Measurements from ENCODE around the gene GOLPH3L. TPM values are rescaled to one million over a fixed set of nuclear protein-coding genes. Genes with fewer than 3 reads are reported as not detected.

GOLPH3L gene
- total RNA-seq, 1 donor from 2014 or later, result 12.6 TPM

- TF ChIP-seq, protein P1, sequence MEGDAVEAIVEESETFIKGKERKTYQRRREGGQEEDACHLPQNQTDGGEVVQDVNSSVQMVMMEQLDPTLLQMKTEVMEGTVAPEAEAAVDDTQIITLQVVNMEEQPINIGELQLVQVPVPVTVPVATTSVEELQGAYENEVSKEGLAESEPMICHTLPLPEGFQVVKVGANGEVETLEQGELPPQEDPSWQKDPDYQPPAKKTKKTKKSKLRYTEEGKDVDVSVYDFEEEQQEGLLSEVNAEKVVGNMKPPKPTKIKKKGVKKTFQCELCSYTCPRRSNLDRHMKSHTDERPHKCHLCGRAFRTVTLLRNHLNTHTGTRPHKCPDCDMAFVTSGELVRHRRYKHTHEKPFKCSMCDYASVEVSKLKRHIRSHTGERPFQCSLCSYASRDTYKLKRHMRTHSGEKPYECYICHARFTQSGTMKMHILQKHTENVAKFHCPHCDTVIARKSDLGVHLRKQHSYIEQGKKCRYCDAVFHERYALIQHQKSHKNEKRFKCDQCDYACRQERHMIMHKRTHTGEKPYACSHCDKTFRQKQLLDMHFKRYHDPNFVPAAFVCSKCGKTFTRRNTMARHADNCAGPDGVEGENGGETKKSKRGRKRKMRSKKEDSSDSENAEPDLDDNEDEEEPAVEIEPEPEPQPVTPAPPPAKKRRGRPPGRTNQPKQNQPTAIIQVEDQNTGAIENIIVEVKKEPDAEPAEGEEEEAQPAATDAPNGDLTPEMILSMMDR (conservative IDR thresholded peaks at IDR 0.05; ENCODE audit: low read depth, low read length), result no peak
- no peak overlapping the region for H3K4me3 ChIP-seq (ENCODE audit: low read depth, low read length)
These were observed 100.0 kb downstream of the GOLPH3L start for GRCh38 chr1:150596976-150597375.

More at GRCh38 chr1:150596976-150597375, 100.0 kb downstream of the GOLPH3L start:
- DNase-seq (ENCODE audit: low read depth), result no peak

Other genes starting within 250 kb of the GOLPH3L start
- gene TARS2, start 209.7 kb downstream of the GOLPH3L start, total RNA-seq, result 20.5 and 23.9 TPM in 2 replicates
- 5.7 and 13.1 TPM in 2 replicates for gene ECM1, start 189.0 kb downstream of the GOLPH3L start, total RNA-seq
- gene FALEC, start 181.4 kb downstream of the GOLPH3L start, total RNA-seq, result not detected in 2 replicates
- 0.80 and 7.3 TPM in 2 replicates for gene ADAMTSL4, start 147.7 kb downstream of the GOLPH3L start, total RNA-seq
- gene MCL1, start 117.5 kb downstream of the GOLPH3L start, total RNA-seq, result 144 and 162 TPM in 2 replicates
- 159 and 225 TPM in 2 replicates for gene ENSA, start 67.5 kb downstream of the GOLPH3L start, total RNA-seq
- gene HORMAD1, start 23.7 kb upstream of the GOLPH3L start, total RNA-seq, result not detected in 2 replicates
- gene CTSS, start 68.6 kb upstream of the GOLPH3L start, total RNA-seq, result 4.4 and 21.3 TPM in 2 replicates
- gene CTSK, start 111.1 kb upstream of the GOLPH3L start, total RNA-seq, result 0.43 and 2.0 TPM in 2 replicates
- 13.9 and 22.2 TPM in 2 replicates for gene ARNT, start 179.4 kb upstream of the GOLPH3L start, total RNA-seq
- gene CTXND2, start 190.0 kb upstream of the GOLPH3L start, total RNA-seq, result not detected in 2 replicates
- gene SETDB1, start 229.2 kb upstream of the GOLPH3L start, total RNA-seq, result 20.6 and 26.4 TPM in 2 replicates